GM18519 (cell line): Measurements from ENCODE around the gene CYFIP2.

Source experiments
- ATAC-seq: cut with Tn5 transposase; IDR thresholded peaks from one replicate; pipeline ENCODE4 v1.9.1; 2021; ENCODE audit warnings: mild to moderate bottlenecking, moderate library complexity; ENCODE audit not compliant: unreplicated experiment, low FRiP score

The CYFIP2 gene

GRCh38 chr5:157312492-157312891 lies 46.6 kb downstream of the CYFIP2 start:
- peak; percentile 86 for ATAC-seq

GRCh38 chr5:157322581-157322980 lies 56.7 kb downstream of the CYFIP2 start:
- no peak for ATAC-seq

GRCh38 chr5:157323107-157323706 lies 57.3 kb downstream of the CYFIP2 start:
- no peak for ATAC-seq

- ATAC-seq = no peak
Measured at GRCh38 chr5:157324237-157324636, 58.3 kb downstream of the CYFIP2 start.

- no peak for ATAC-seq
Measured at GRCh38 chr5:157326440-157327005, 60.6 kb downstream of the CYFIP2 start.

- ATAC-seq = no peak
Measured at GRCh38 chr5:157327771-157328170, 61.8 kb downstream of the CYFIP2 start.

GRCh38 chr5:157328277-157328912 lies 62.5 kb downstream of the CYFIP2 start:
- ATAC-seq = peak; percentile 89

GRCh38 chr5:157331807-157332206 lies 65.9 kb downstream of the CYFIP2 start:
- ATAC-seq = no peak

- no peak for ATAC-seq
Measured at GRCh38 chr5:157335534-157336422, 69.9 kb downstream of the CYFIP2 start.

GRCh38 chr5:157336423-157336744 lies 70.5 kb downstream of the CYFIP2 start:
- no peak for ATAC-seq

GRCh38 chr5:157339409-157339808 lies 73.5 kb downstream of the CYFIP2 start:
- no peak for ATAC-seq

GRCh38 chr5:157342822-157343402 lies 77.0 kb downstream of the CYFIP2 start:
- ATAC-seq = no peak

GRCh38 chr5:157343842-157344790 lies 78.2 kb downstream of the CYFIP2 start:
- no peak for ATAC-seq

GRCh38 chr5:157345067-157345466 lies 79.1 kb downstream of the CYFIP2 start:
- ATAC-seq = no peak

- ATAC-seq = no peak
Measured at GRCh38 chr5:157345485-157345884, 79.6 kb downstream of the CYFIP2 start.

GRCh38 chr5:157347301-157348048 lies 81.6 kb downstream of the CYFIP2 start:
- ATAC-seq = no peak

GRCh38 chr5:157348049-157348400 lies 82.1 kb downstream of the CYFIP2 start:
- no peak for ATAC-seq

- no peak for ATAC-seq
Measured at GRCh38 chr5:157350939-157351801, 85.2 kb downstream of the CYFIP2 start.

- no peak for ATAC-seq
Measured at GRCh38 chr5:157351802-157352092, 85.8 kb downstream of the CYFIP2 start.
